ENCODE data around the gene SNX33. TPM values are rescaled to one million over a fixed set of nuclear protein-coding genes. Genes with fewer than 3 reads are reported as not detected.
A peak's percentile ranks its signal among the peaks of the same experiment; 100 is the strongest.
"Not testable (repeated sequence)": the region's sequence is repeated elsewhere in the genome, so short reads cannot be mapped to it uniquely, and the experiment has no call there.

The SNX33 gene
- total RNA-seq, 1 experiment from 2014 or later, result 16.8 TPM

- DNase-seq (peak; percentile 76), ATAC-seq (peak; percentile 79)
- POLR2A ChIA-PET (ENCODE audit: unreplicated experiment); H3K79me2 ChIP-seq (ENCODE audit: low read length); H4K20me1 ChIP-seq (ENCODE audit: low read length); H3K27me3 ChIP-seq (ENCODE audit: low read length); H3K9ac ChIP-seq (ENCODE audit: low read length); H3K27ac ChIP-seq (ENCODE audit: low read length); intact Hi-C loops (cut with micrococcal nuclease); H3K4me1 ChIP-seq (ENCODE audit: insufficient read depth, low read length); H3K36me3 ChIP-seq (ENCODE audit: low read depth, low read length); H3K4me2 ChIP-seq (ENCODE audit: low read length); H3K4me3 ChIP-seq (ENCODE audit: low read length); H2AFZ ChIP-seq (ENCODE audit: low read length); H3F3A ChIP-seq (ENCODE audit: low read length, unreplicated experiment); H3K9me2 ChIP-seq (replicated peaks; ENCODE audit: low read length); BruUV-seq (replicated peaks); H3K9me3 ChIP-seq (ENCODE audit: low read length): not testable (repeated sequence)
- TF ChIP-seq, protein P1, sequence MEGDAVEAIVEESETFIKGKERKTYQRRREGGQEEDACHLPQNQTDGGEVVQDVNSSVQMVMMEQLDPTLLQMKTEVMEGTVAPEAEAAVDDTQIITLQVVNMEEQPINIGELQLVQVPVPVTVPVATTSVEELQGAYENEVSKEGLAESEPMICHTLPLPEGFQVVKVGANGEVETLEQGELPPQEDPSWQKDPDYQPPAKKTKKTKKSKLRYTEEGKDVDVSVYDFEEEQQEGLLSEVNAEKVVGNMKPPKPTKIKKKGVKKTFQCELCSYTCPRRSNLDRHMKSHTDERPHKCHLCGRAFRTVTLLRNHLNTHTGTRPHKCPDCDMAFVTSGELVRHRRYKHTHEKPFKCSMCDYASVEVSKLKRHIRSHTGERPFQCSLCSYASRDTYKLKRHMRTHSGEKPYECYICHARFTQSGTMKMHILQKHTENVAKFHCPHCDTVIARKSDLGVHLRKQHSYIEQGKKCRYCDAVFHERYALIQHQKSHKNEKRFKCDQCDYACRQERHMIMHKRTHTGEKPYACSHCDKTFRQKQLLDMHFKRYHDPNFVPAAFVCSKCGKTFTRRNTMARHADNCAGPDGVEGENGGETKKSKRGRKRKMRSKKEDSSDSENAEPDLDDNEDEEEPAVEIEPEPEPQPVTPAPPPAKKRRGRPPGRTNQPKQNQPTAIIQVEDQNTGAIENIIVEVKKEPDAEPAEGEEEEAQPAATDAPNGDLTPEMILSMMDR (conservative IDR thresholded peaks at IDR 0.05; ENCODE audit: low read depth, low read length), result peak; percentile 58
- CTCF ChIA-PET, result interaction anchor here (0.5 to 0.8 kb wide), 5 partner anchors 26 to 372 kb away, joined by 3 to 6 read pairs (median 4); partner anchors contain the start of gene SIN3A
Measured at GRCh38 chr15:75686212-75686642, 38.5 kb downstream of the SNX33 start.

- H3K27ac ChIP-seq (ENCODE audit: low read length), result no peak overlapping the region
- no peak overlapping the region for H3K4me3 ChIP-seq (ENCODE audit: low read length)
- no peaks in the 10 kb centered on the region for H3K79me2 ChIP-seq (ENCODE audit: low read length)
- no peaks in the 10 kb centered on the region for H3K27me3 ChIP-seq (ENCODE audit: low read length)
- H3K4me1 ChIP-seq (ENCODE audit: insufficient read depth, low read length), result no peaks in the 10 kb centered on the region
- H3K9ac ChIP-seq (ENCODE audit: low read length), result no peak overlapping the region
- BruUV-seq (replicated peaks), result no TSS peak
- ChIA-PET POLR2A (ENCODE audit: unreplicated experiment) (no interaction called here), CTCF (no interaction called here)
- H3K4me2 ChIP-seq (ENCODE audit: low read length), result no peak overlapping the region
- ATAC-seq (no peak), DNase-seq (no peak)
- H4K20me1 ChIP-seq (ENCODE audit: low read length), result no peaks in the 10 kb centered on the region
- H3K9me3 ChIP-seq (ENCODE audit: low read length), result no peaks in the 10 kb centered on the region
- no peaks in the 10 kb centered on the region for H3K9me2 ChIP-seq (replicated peaks; ENCODE audit: low read length)
- no peaks in the 10 kb centered on the region for H3K36me3 ChIP-seq (ENCODE audit: low read depth, low read length)
- no peaks in the 10 kb centered on the region for H3F3A ChIP-seq (ENCODE audit: low read length, unreplicated experiment)
- TF ChIP-seq EZH2phosphoT487 (IDR thresholded peaks at IDR 0.05; ENCODE audit: borderline replicate concordance, low read length) (no peak), EZH2 (IDR thresholded peaks at IDR 0.05; ENCODE audit: low read length, unreplicated experiment) (no peak)
- TF ChIP-seq, protein P1 (conservative IDR thresholded peaks at IDR 0.05; ENCODE audit: low read depth, low read length), result no peak
- intact Hi-C loops (cut with micrococcal nuclease), result no loop called here
- no peak overlapping the region for H2AFZ ChIP-seq (ENCODE audit: low read length)
Measured at GRCh38 chr15:75687486-75688277, 40.0 kb downstream of the SNX33 start.

- ChIA-PET POLR2A (ENCODE audit: unreplicated experiment) (no interaction called here), CTCF (no interaction called here)
- H3K4me3 ChIP-seq (ENCODE audit: low read length), result no peak overlapping the region
- intact Hi-C loops (cut with micrococcal nuclease), result no loop called here
- no peaks in the 10 kb centered on the region for H3K9me2 ChIP-seq (replicated peaks; ENCODE audit: low read length)
- no peaks in the 10 kb centered on the region for H3K4me1 ChIP-seq (ENCODE audit: insufficient read depth, low read length)
- H3K9ac ChIP-seq (ENCODE audit: low read length), result no peak overlapping the region
- H3K9me3 ChIP-seq (ENCODE audit: low read length), result no peaks in the 10 kb centered on the region
- no peaks in the 10 kb centered on the region for H3K36me3 ChIP-seq (ENCODE audit: low read depth, low read length)
- no peaks in the 10 kb centered on the region for H3K27me3 ChIP-seq (ENCODE audit: low read length)
- TF ChIP-seq EZH2phosphoT487 (IDR thresholded peaks at IDR 0.05; ENCODE audit: borderline replicate concordance, low read length) (no peak), EZH2 (IDR thresholded peaks at IDR 0.05; ENCODE audit: low read length, unreplicated experiment) (no peak)
- no TSS peak for BruUV-seq (replicated peaks)
- no peak overlapping the region for H3K27ac ChIP-seq (ENCODE audit: low read length)
- no peak overlapping the region for H2AFZ ChIP-seq (ENCODE audit: low read length)
- H3K4me2 ChIP-seq (ENCODE audit: low read length), result no peak overlapping the region
- DNase-seq (no peak), ATAC-seq (no peak)
- H4K20me1 ChIP-seq (ENCODE audit: low read length), result no peaks in the 10 kb centered on the region
- H3F3A ChIP-seq (ENCODE audit: low read length, unreplicated experiment), result no peaks in the 10 kb centered on the region
- no peaks in the 10 kb centered on the region for H3K79me2 ChIP-seq (ENCODE audit: low read length)
Measured at GRCh38 chr15:75688278-75688557, 40.5 kb downstream of the SNX33 start.

All from PC-3 (cell line).